ENCODE measurements around the gene CST5.
A peak's percentile ranks its signal among the peaks of the same experiment; 100 is the strongest.
"Not testable (repeated sequence)": the region's sequence is repeated elsewhere in the genome, so short reads cannot be mapped to it uniquely, and the experiment has no call there.

The CST5 gene

GRCh38 chr20:23918101-23918862, 38.7 kb upstream of the CST5 start:
- no peak for DNase-seq (ENCODE audit: low read depth in 1 of 2, low spot score in 1 of 2)
- in situ Hi-C loops (cut with HindIII; ENCODE audit: low pct_unique_long_range_greater_than_20kb, low sequenced_read_pairs), result no loop called here
- no peak for TF ChIP-seq JUND (IDR thresholded peaks at IDR 0.05; ENCODE audit: low read depth)

DNA sequence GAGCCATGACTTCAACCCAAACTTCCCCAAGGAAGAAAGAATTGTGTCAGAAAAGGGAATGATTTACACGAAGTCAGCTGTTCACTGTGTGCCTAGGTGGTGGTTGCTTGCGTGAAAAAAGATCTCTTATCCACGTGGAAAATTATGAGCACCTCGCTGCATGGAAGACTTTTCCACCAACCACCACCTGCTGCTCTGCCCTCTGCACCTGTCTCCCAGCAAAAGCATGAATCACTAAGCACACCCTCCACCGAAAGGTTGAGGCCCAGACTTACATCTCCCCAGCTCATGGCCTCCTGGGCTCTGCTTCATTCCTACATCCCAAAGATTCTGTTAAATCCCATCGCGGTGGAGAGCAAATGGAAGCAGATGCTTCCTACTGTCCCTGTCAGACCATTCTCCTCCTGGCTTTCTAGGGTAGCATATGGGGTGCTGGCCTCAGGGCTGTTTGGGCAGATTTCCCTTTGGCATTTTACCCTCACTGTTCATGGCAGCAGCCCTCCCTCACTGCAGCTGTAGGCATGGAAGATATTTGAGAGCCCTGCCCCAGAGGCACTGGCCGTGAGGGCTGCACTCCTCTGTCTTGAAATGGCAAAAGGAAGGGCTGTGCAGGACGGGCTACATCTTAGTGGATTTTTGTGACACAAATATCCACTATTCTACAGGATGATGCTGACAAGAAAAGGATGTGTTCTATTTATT, 37.6 kb upstream of the CST5 start:
- no peak for DNase-seq (ENCODE audit: low read depth in 1 of 2, low spot score in 1 of 2)
- in situ Hi-C loops (cut with HindIII; ENCODE audit: low pct_unique_long_range_greater_than_20kb, low sequenced_read_pairs), result no loop called here
- no peak for TF ChIP-seq JUND (IDR thresholded peaks at IDR 0.05; ENCODE audit: low read depth)

GRCh38 chr20:23915844-23916243, 36.3 kb upstream of the CST5 start:
- DNase-seq (ENCODE audit: low read depth in 1 of 2, low spot score in 1 of 2), result no peak
- no peak for TF ChIP-seq JUND (IDR thresholded peaks at IDR 0.05; ENCODE audit: low read depth)
- in situ Hi-C loops (cut with HindIII; ENCODE audit: low pct_unique_long_range_greater_than_20kb, low sequenced_read_pairs), result no loop called here

- DNase-seq (ENCODE audit: low read depth in 1 of 2, low spot score in 1 of 2); in situ Hi-C loops (cut with HindIII; ENCODE audit: low pct_unique_long_range_greater_than_20kb, low sequenced_read_pairs): not testable (repeated sequence)
Measured at GRCh38 chr20:23914469-23914868, 34.9 kb upstream of the CST5 start.

- DNase-seq (ENCODE audit: low read depth in 1 of 2, low spot score in 1 of 2), result no peak
- no peak for TF ChIP-seq JUND (IDR thresholded peaks at IDR 0.05; ENCODE audit: low read depth)
- in situ Hi-C loops (cut with HindIII; ENCODE audit: low pct_unique_long_range_greater_than_20kb, low sequenced_read_pairs), result no loop called here
Measured at GRCh38 chr20:23910210-23910609, 30.7 kb upstream of the CST5 start.

- in situ Hi-C loops (cut with HindIII; ENCODE audit: low pct_unique_long_range_greater_than_20kb, low sequenced_read_pairs), result no loop called here
- TF ChIP-seq JUND (IDR thresholded peaks at IDR 0.05; ENCODE audit: low read depth), result no peak
- no peak for DNase-seq (ENCODE audit: low read depth in 1 of 2, low spot score in 1 of 2)
Measured at GRCh38 chr20:23909390-23909789, 29.8 kb upstream of the CST5 start.

- TF ChIP-seq JUND (IDR thresholded peaks at IDR 0.05; ENCODE audit: low read depth), result no peak
- DNase-seq (ENCODE audit: low read depth in 1 of 2, low spot score in 1 of 2), result no peak
- in situ Hi-C loops (cut with HindIII; ENCODE audit: low pct_unique_long_range_greater_than_20kb, low sequenced_read_pairs), result no loop called here
Measured at GRCh38 chr20:23907579-23907978, 28.0 kb upstream of the CST5 start.

DNA sequence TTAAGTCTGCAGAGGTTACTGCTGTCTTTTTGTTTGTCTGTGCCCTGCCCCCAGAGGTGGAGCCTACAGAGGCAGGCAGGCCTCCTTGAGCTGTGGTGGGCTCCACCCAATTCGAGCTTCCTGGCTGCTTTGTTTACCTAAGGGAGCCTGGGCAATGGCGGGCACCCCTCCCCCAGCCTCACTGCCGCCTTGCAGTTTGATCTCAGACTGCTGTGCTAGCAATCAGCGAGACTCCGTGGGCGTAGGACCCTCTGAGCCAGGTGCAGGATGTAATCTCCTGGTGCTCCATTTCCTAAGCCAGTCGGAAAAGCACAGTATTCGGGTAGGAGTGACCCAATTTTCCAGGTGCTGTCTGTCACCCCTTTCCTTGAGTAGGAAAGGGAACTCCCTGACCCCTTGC, 22.8 kb upstream of the CST5 start:
- in situ Hi-C loops (cut with HindIII; ENCODE audit: low pct_unique_long_range_greater_than_20kb, low sequenced_read_pairs); DNase-seq (ENCODE audit: low read depth in 1 of 2, low spot score in 1 of 2): not testable (repeated sequence)

DNA sequence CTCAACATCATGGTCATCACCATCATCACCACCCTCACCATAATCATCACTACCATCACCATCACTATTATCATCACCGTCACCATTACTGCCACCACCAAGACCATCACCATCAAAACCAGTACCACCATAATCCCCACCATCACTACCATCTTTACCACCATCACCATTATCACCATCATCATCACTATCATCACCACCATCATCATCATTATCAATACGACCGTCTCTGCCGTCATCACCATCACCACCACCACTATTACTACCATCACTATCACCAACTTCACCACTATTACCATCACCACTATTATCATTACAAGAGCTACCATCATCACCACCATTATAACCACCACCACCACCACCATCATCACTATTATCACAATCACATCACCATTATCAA, 11.3 kb upstream of the CST5 start:
- in situ Hi-C loops (cut with HindIII; ENCODE audit: low pct_unique_long_range_greater_than_20kb, low sequenced_read_pairs); DNase-seq (ENCODE audit: low read depth in 1 of 2, low spot score in 1 of 2): not testable (repeated sequence)

GRCh38 chr20:23889775-23890187, 10.2 kb upstream of the CST5 start:
- in situ Hi-C loops (cut with HindIII; ENCODE audit: low pct_unique_long_range_greater_than_20kb, low sequenced_read_pairs), result no loop called here

DNA sequence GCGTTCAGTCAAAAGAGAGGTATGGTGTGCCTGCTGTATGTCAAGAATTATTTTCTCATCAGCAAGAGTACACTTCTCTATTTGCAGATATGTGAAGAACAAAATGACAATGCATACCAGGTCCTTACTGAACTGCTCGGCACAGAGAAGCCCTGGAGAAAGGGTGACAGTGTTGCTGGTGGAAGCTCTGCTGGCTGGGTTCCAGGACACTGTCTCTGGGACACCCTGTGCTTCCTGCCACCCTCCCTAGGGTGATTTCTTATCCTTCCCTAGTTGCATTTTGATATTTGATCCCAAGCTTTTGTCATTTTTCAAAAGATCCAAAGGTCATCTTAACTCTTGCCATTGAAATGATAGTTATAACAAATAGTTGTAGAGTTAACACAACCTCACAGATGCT, 8.3 kb upstream of the CST5 start:
- DNase-seq (ENCODE audit: low read depth in 1 of 2, low spot score in 1 of 2), result no peak
- in situ Hi-C loops (cut with HindIII; ENCODE audit: low pct_unique_long_range_greater_than_20kb, low sequenced_read_pairs), result no loop called here
- no peak for TF ChIP-seq JUND (IDR thresholded peaks at IDR 0.05; ENCODE audit: low read depth)

More at GRCh38 chr20:23889775-23890187, 10.2 kb upstream of the CST5 start:
- TF ChIP-seq JUND (IDR thresholded peaks at IDR 0.05; ENCODE audit: low read depth), result no peak
- DNase-seq (ENCODE audit: low read depth in 1 of 2, low spot score in 1 of 2), result peak; percentile 56 to 79

- TF ChIP-seq JUND (IDR thresholded peaks at IDR 0.05; ENCODE audit: low read depth), result no peak
- no peak for DNase-seq (ENCODE audit: low read depth in 1 of 2, low spot score in 1 of 2)
- in situ Hi-C loops (cut with HindIII; ENCODE audit: low pct_unique_long_range_greater_than_20kb, low sequenced_read_pairs), result no loop called here
Measured at GRCh38 chr20:23884771-23885162, 5.2 kb upstream of the CST5 start.

DNA sequence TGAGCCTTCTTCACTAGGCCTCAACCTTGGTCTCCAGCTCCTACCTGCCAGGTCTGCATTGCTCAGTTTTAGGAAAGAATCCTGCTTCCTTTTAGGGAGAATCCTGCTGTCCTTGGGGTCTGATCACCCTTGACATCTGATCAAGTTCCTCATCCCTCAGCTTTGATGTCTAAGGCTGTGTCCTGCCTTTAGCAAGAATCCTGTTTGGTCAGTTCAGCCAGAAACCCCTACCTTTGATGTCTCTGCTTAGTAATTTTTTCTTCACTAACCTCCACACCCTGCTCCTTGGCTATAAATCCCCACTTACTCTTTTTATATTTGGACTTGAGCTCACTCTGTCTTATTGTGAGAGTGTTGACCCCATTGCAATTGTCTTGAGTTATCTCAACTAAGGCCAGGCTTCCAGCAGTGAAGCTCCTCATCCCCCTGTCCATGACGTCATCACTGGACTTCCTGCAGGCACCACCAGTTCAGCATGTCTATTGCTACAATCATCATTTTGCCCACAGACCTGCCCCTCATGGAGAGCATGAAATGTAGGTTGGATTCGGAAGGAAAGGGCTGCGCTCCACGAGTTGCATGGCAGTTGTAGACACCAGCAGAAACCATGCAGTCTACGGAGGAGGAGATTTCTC, 4.7 kb upstream of the CST5 start:
- in situ Hi-C loops (cut with HindIII; ENCODE audit: low pct_unique_long_range_greater_than_20kb, low sequenced_read_pairs), result no loop called here
- TF ChIP-seq JUND (IDR thresholded peaks at IDR 0.05; ENCODE audit: low read depth), result no peak
- DNase-seq (ENCODE audit: low read depth in 1 of 2, low spot score in 1 of 2), result no peak

All from T47D (cell line).